Activated naive CD4-positive, alpha-beta T cell treated with anti-CD3 and anti-CD28 coated beads, Interleukin-2, amount 50 U/mL, for 72 hours (primary cell): Measurements from ENCODE around the gene DFFB. TPM values are rescaled to one million over a fixed set of nuclear protein-coding genes. Genes with fewer than 3 reads are reported as not detected.

ENCODE experiments used
- ATAC-seq, 2 donors: fragments of 150-1000 bp; cut with Tn5 transposase; 2 replicates each; pipeline ENCODE4 v1.10.0; 2021; ENCODE audit warnings: mild to moderate bottlenecking in 2 of 2, moderate library complexity in 2 of 2
- DNase-seq, 2 donors: peaks; one replicate each; pipeline ENCODE4 v3.0.0; 2021 to 2022; ENCODE audit warnings: low spot score in 2 of 2
- H3K27ac Mint-ChIP-seq, 2 donors: one replicate each; pipeline ENCODE4 v1.8.0; 2022; ENCODE audit warnings: mild to moderate bottlenecking in 2 of 2, mixed read lengths in 2 of 2
- H3K36me3 Mint-ChIP-seq, 2 donors: one replicate each; pipeline ENCODE4 v1.8.0; 2022; ENCODE audit warnings: mixed read lengths in 2 of 2
- H3K9me3 Mint-ChIP-seq, 2 donors: one replicate each; pipeline ENCODE4 v1.8.0; 2022; ENCODE audit warnings: mixed read lengths in 2 of 2
- total RNA-seq, 2 donors: library from RNA; stranded (reverse); gene quantifications; one replicate each; pipeline ENCODE4 v1.2.3, GENCODE V29; 2022

The DFFB gene
- total RNA-seq, 2 donors from 2014 or later: 12.0 TPM

DNA sequence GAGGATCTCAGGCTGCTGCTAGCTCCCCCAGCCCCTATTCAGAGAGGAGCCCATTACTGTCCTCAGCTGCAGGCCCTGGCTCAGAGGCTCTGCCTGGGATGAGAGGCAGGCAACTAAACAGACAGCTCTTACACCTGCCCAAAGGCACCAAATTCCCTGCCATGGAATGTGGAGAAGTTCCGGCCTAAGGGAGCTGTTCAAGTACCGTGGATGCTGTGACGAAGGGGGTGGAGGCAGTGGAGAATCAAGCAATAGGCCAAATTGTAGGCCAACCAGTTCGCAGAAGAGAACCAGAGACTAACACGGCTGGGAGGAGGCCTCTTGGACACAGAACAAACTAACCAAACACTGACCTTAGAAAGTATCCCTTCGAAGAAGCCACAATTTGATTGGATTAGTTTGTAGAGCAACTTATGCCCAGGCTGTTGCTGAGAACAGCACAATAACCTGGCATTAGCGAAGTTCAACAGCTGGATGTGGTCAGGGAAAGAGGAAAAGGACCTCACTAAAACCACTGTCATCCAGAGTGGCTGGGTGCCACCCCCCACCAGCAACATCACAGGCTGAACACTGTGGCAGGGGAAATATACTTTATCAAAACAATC is 39.2 kb downstream of the DFFB start:
- Mint-ChIP-seq H3K27ac (peak overlapping the region in 1 of 2 donors; percentile 13), H3K9me3 (peaks cover 4 to 5% of the 10 kb centered on the region in 2 donors), H3K36me3 (peaks cover 26 to 28% of the 10 kb centered on the region in 2 donors)
- ATAC-seq (no peak), DNase-seq (no peak)

GRCh38 chr1:3898475-3898735 is 41.1 kb downstream of the DFFB start:
- no peak for DNase-seq
- no peak for ATAC-seq
- Mint-ChIP-seq H3K9me3 (peaks cover 4 to 5% of the 10 kb centered on the region in 2 donors), H3K36me3 (peaks cover 26 to 28% of the 10 kb centered on the region in 2 donors), H3K27ac (peak overlapping the region; percentile 95 to 97)

GRCh38 chr1:3898994-3899753 is 41.9 kb downstream of the DFFB start:
- no peak for ATAC-seq
- peak in 1 of 2 donors; percentile 33 for DNase-seq
- Mint-ChIP-seq H3K9me3 (peaks cover 4 to 5% of the 10 kb centered on the region in 2 donors), H3K36me3 (peaks cover 26 to 28% of the 10 kb centered on the region in 2 donors), H3K27ac (peak overlapping the region; percentile 95 to 97)

DNA sequence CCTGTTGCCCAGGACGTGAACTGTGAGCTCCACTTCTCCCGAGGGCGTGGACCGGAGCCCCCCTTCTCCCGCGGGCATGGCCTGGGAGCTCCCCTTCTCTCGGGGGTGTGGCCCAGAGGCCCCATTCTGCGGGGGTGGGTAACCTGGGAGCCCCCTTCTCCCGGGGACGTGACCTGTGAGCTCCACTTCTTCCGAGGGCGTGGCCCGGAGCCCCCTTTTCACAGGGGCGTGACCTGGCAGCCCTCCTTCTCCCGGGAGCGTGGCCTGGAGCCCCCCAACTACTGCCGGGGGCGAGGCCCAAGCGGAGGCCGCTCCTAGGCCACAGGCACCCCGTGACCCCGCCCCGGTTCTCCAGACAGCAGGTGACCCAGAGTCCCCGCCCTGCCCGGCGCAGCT is 42.5 kb downstream of the DFFB start:
- H3K36me3 Mint-ChIP-seq: peaks cover 26 to 28% of the 10 kb centered on the region in 2 donors
- peak overlapping the region; percentile 9 to 97 for H3K27ac Mint-ChIP-seq
- no peak for ATAC-seq
- DNase-seq: peak in 1 of 2 donors; percentile 66
- H3K9me3 Mint-ChIP-seq: peaks cover 4 to 5% of the 10 kb centered on the region in 2 donors

GRCh38 chr1:3900150-3900968 is 43.1 kb downstream of the DFFB start, which contains the start of gene C1orf174:
Gene C1orf174, minus strand, starts transcription at chr1:3900272. Its CDS starts 86 bp downstream, at chr1:3900186.
- H3K9me3 Mint-ChIP-seq: peaks cover 4 to 5% of the 10 kb centered on the region in 2 donors
- H3K27ac Mint-ChIP-seq: peak within 1 kb of the TSS; percentile 96 to 97
- peak; percentile 87 to 90 for DNase-seq
- H3K36me3 Mint-ChIP-seq: peaks cover 26 to 28% of the 10 kb centered on the region in 2 donors
- peak; percentile 71 to 77 for ATAC-seq

DNA sequence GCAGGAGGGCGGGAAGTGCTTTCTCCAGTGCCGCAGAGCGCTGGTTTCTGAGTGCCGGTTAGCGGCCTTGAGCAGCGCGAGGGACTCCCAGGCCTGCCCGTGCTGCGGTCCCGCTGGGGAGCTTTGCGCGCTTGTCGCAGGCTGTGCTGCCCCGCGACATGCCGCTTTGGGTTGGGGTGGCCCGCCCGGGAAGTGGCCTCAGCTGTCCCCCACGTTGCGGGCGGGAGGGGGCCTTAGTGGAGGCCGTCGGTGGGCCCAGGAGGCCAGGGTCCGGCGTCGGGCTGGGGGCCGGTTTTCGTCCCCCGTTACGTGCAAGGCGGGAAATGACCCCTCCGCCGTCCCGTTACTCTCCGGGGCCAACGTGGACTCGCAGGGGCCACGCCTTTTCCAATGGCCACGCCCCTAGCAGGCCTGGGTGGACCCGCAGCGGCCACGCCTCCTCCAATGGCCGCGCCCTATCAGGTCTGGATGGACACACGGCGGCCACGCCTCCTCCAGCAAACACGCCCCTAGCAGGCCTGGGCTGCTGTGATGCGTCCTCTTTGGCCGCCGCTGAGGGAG is 43.8 kb downstream of the DFFB start:
- H3K9me3 Mint-ChIP-seq: peaks cover 4 to 5% of the 10 kb centered on the region in 2 donors
- peak; percentile 62 to 77 for ATAC-seq
- peak; percentile 94 to 96 for DNase-seq
- H3K27ac Mint-ChIP-seq: peak overlapping the region; percentile 96 to 97
- peaks cover 23 to 28% of the 10 kb centered on the region in 2 donors for H3K36me3 Mint-ChIP-seq

DNA sequence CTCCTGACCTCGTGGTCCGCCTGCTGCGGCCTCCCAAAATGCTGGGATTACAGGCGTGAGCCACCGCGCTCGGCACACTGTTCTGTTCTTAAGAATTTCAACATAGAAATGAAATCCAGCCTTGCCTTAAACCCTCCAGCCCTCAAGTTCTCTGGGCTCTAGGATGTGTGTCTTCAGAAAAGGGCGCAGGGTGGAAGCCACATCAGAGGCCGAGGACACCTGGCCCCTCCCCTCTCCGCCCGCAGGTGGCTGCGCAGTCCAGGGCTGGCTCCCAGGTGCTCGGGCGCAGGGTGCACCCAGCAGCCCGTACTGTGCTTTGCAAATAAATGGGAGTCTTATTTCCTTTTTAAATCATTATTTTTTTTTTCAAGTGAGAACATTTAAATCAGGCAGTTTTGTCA is 44.8 kb downstream of the DFFB start:
- Mint-ChIP-seq H3K27ac (peak overlapping the region in 1 of 2 donors; percentile 29), H3K36me3 (peaks cover 15 to 21% of the 10 kb centered on the region in 2 donors), H3K9me3 (peaks cover 3 to 4% of the 10 kb centered on the region in 2 donors)
- ATAC-seq: no peak
- DNase-seq: peak; percentile 23 to 53

GRCh38 chr1:3902571-3903091 is 45.4 kb downstream of the DFFB start:
- Mint-ChIP-seq H3K9me3 (no peaks in the 10 kb centered on the region), H3K27ac (peak overlapping the region in 1 of 2 donors; percentile 82), H3K36me3 (peaks cover 11 to 15% of the 10 kb centered on the region in 2 donors)
- DNase-seq (peak; percentile 26 to 31), ATAC-seq (peak in 1 of 2 donors; percentile 20)

DNA sequence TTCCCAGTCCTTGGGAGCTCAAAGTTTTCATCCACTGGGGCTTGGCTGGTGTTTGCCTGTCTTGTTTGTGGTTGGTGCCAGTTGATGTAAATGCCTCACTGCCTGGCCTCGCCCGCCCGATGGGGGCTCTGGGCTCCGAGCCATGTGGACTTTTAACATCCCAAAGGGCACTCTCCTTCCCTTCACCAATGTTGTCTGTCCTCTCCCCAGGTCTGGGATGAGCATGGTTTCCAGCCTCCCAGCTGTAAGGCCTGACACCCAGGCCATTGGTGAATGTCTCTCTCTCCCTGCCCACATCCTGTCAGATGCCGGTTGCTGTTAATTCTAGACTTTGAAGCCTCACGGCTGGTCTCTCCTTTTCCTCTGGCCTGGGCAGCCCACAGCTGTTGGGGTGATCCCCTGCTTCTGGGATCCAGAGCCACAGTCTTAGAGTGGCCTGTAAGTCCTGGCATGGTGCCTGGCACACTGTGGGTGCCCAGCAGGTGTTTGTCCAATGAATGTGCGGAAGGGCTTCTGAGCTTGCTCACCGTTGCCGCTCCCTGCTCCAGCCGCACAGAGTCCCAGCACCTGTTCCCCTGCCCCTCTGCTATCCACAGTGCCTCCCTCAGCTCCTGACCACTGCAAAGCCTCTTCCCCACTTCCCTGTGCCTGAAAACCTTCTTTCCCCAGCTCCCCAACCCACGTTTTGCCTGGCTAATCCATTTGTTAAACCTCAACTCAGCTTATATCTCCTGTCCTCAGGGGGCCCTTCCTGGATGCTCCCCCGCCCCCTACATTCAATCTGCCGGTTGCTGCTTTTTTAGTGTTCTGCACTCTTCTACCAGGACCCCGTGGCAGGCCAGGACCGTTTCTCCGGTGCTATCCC is 46.1 kb downstream of the DFFB start:
- no peak for ATAC-seq
- no peaks in the 10 kb centered on the region for H3K9me3 Mint-ChIP-seq
- peaks cover 4 to 8% of the 10 kb centered on the region in 2 donors for H3K36me3 Mint-ChIP-seq
- no peak overlapping the region for H3K27ac Mint-ChIP-seq
- peak in 1 of 2 donors; percentile 47 for DNase-seq

DNA sequence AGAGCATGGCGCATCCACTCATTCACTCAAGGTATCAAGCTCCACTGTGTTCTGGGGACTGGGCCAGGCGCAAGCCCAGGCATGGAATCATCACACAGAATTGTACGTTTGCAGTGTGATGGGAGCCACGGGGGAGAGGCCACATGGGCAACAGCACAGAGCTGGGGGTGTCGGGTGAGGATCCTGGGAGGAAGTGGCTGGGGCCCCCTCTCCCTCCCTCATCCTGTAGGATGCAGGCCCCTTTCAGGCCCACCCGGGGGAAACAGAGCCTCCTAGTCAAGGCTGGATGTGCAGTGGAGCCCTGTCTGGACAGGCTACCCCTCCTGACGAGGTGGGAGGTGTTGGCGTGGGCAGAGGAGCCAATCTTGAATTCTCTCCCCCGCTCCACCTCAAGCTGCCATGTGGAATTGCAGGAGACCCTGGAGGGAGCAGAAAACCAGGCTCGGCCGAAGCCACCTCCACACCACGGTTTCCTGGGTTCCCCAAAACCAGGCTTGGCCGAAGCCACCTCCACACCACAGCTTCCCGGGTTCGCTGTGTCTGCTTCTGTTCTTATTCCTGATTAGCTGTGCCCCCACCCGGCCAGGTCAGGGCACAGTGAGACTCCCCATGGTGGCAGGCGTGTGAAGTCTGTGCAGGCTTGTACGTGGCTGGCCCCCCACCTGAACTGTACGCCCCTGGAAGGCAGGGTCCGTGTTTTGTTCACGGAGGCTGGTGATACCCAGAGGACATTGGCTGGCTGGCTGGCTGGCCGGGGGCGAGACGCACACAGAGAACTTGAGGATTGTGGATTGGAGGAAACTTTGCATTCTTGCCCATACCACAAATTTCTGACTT is 46.9 kb downstream of the DFFB start:
- DNase-seq: peak in 1 of 2 donors; percentile 45
- no peak for ATAC-seq
- no peaks in the 10 kb centered on the region for H3K36me3 Mint-ChIP-seq
- no peaks in the 10 kb centered on the region for H3K9me3 Mint-ChIP-seq
- H3K27ac Mint-ChIP-seq: no peak overlapping the region

- DNase-seq (no peak), ATAC-seq (no peak)
- no peaks in the 10 kb centered on the region for H3K9me3 Mint-ChIP-seq
- H3K36me3 Mint-ChIP-seq: no peaks in the 10 kb centered on the region
- no peak overlapping the region for H3K27ac Mint-ChIP-seq
Measured at GRCh38 chr1:3904843-3905185, 47.5 kb downstream of the DFFB start.

DNA sequence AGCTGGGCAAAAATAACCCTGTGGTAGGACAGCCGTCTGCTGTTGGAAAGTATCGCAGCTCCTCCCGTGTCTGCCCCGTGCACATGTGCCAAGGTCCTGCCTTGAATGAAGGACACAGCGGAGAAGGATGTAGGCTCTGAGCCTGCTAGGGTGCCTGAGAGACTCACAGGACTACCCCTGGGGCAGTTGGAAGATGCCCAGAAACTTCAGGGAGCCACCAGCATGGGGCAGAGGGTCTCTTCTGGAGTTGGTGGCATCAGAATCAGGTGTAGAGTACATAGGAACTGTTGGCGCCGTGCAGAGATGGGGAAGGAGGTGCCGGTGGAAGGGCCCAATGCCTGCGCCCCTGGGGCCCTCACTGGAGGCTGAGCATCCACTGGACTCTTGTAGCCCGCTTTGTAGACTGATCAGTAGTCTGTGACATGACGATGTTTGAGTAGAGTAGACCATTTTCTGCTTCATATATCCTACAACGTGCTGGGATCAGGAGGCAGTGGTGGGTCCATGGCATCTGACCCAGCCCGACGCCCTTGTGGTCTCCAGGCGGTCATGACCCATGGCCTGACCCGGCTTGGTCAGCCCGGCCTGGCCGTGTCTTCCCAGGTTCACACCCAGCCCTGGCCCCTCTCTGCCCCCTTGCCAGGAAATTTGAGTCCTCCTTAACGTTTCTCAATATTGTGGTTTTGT is 48.1 kb downstream of the DFFB start:
- DNase-seq (peak in 1 of 2 donors; percentile 31), ATAC-seq (no peak)
- H3K27ac Mint-ChIP-seq: no peak overlapping the region
- no peaks in the 10 kb centered on the region for H3K9me3 Mint-ChIP-seq
- H3K36me3 Mint-ChIP-seq: no peaks in the 10 kb centered on the region

GRCh38 chr1:3905953-3906671 is 48.8 kb downstream of the DFFB start:
- Mint-ChIP-seq H3K27ac (peak overlapping the region in 1 of 2 donors; percentile 44), H3K36me3 (no peaks in the 10 kb centered on the region), H3K9me3 (no peaks in the 10 kb centered on the region)
- DNase-seq (peak in 1 of 2 donors; percentile 37), ATAC-seq (no peak)

DNA sequence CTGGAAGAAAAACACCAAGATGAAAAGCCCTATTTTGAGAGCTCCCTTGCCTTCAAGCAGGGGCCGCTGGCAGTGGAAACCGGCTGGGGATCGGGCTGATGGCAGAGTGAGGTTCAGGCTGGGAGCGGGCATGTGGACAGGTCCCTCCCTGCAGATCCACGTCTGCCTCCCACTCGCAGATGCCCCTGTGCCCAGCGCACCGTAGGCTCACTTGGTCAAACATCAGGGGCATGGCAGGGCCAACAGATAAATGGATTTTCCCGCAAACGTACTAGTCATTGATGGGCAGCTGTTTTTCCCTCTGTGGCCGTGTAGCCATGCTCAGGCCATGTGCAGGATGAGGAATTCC is 49.4 kb downstream of the DFFB start:
- no peak overlapping the region for H3K27ac Mint-ChIP-seq
- H3K9me3 Mint-ChIP-seq: no peaks in the 10 kb centered on the region
- no peaks in the 10 kb centered on the region for H3K36me3 Mint-ChIP-seq
- DNase-seq (peak in 1 of 2 donors; percentile 47), ATAC-seq (no peak)
